KOPT-K1 (cell line): ENCODE results near the gene ARL4D.
"Not testable (repeated sequence)": the region's sequence is repeated elsewhere in the genome, so short reads cannot be mapped to it uniquely, and the experiment has no call there.

Source experiments
- H3K27ac ChIP-seq: fragments of 200-600 bp; sonication (generic); 2 replicates; pipeline ENCODE4 v1.5.1; 2016; ENCODE audit warnings: antibody characterized with exemption, mild to moderate bottlenecking, low read depth, low read length; ENCODE audit not compliant: poor library complexity, severe bottlenecking
- H3K36me3 ChIP-seq: fragments of 200-600 bp; sonication (generic); 2 replicates; pipeline ENCODE4 v1.5.1; 2017; ENCODE audit warnings: antibody characterized with exemption, mild to moderate bottlenecking, low read length, moderate library complexity; ENCODE audit not compliant: insufficient read depth
- H3K9me3 ChIP-seq: fragments of 200-600 bp; sonication (generic); 2 replicates; pipeline ENCODE4 v1.5.1; 2017; ENCODE audit warnings: antibody characterized with exemption, low read length, mild to moderate bottlenecking; ENCODE audit not compliant: insufficient read depth, poor library complexity, severe bottlenecking

ARL4D gene

GRCh38 chr17:43419375-43419882 is 20.6 kb downstream of the ARL4D start:
- not testable (repeated sequence) for H3K27ac ChIP-seq, H3K36me3 ChIP-seq

GRCh38 chr17:43423777-43424455 is 25.1 kb downstream of the ARL4D start:
- H3K9me3 ChIP-seq: no peaks in the 10 kb centered on the region
- no peaks in the 10 kb centered on the region for H3K36me3 ChIP-seq
- no peak overlapping the region for H3K27ac ChIP-seq

More at GRCh38 chr17:43419375-43419882, 20.6 kb downstream of the ARL4D start:
- not testable (repeated sequence) for H3K9me3 ChIP-seq

GRCh38 chr17:43427362-43428043 is 28.7 kb downstream of the ARL4D start:
- no peaks in the 10 kb centered on the region for H3K36me3 ChIP-seq
- H3K9me3 ChIP-seq: no peaks in the 10 kb centered on the region
- no peak overlapping the region for H3K27ac ChIP-seq

- H3K9me3 ChIP-seq: no peaks in the 10 kb centered on the region
- H3K27ac ChIP-seq: no peak overlapping the region
- H3K36me3 ChIP-seq: no peaks in the 10 kb centered on the region
These were observed 29.7 kb downstream of the ARL4D start for GRCh38 chr17:43428524-43428923.

GRCh38 chr17:43430936-43431713 is 32.3 kb downstream of the ARL4D start:
- H3K36me3 ChIP-seq: no peaks in the 10 kb centered on the region
- no peak overlapping the region for H3K27ac ChIP-seq

GRCh38 chr17:43431714-43432523 is 33.1 kb downstream of the ARL4D start:
- Histone ChIP-seq H3K9me3 (no peaks in the 10 kb centered on the region), H3K36me3 (no peaks in the 10 kb centered on the region), H3K27ac (no peak overlapping the region)

More at GRCh38 chr17:43430936-43431713, 32.3 kb downstream of the ARL4D start:
- no peaks in the 10 kb centered on the region for H3K9me3 ChIP-seq

GRCh38 chr17:43434902-43435319 is 36.1 kb downstream of the ARL4D start:
- Histone ChIP-seq H3K9me3 (no peaks in the 10 kb centered on the region), H3K27ac (no peak overlapping the region)

GRCh38 chr17:43437756-43438155 is 39.0 kb downstream of the ARL4D start:
- Histone ChIP-seq H3K27ac (no peak overlapping the region), H3K36me3 (no peaks in the 10 kb centered on the region), H3K9me3 (no peaks in the 10 kb centered on the region)

More at GRCh38 chr17:43434902-43435319, 36.1 kb downstream of the ARL4D start:
- H3K36me3 ChIP-seq: no peaks in the 10 kb centered on the region

- no peaks in the 10 kb centered on the region for H3K36me3 ChIP-seq
- no peak overlapping the region for H3K27ac ChIP-seq
- H3K9me3 ChIP-seq: no peaks in the 10 kb centered on the region
These were observed 39.8 kb downstream of the ARL4D start for GRCh38 chr17:43438626-43439025.

GRCh38 chr17:43439041-43439440 is 40.2 kb downstream of the ARL4D start:
- Histone ChIP-seq H3K27ac (no peak overlapping the region), H3K36me3 (no peaks in the 10 kb centered on the region), H3K9me3 (no peaks in the 10 kb centered on the region)

- no peaks in the 10 kb centered on the region for H3K36me3 ChIP-seq
- no peak overlapping the region for H3K27ac ChIP-seq
- H3K9me3 ChIP-seq: no peaks in the 10 kb centered on the region
These were observed 43.9 kb downstream of the ARL4D start for GRCh38 chr17:43442711-43443110.

- H3K36me3 ChIP-seq: no peaks in the 10 kb centered on the region
- H3K27ac ChIP-seq: no peak overlapping the region
- no peaks in the 10 kb centered on the region for H3K9me3 ChIP-seq
These were observed 44.6 kb downstream of the ARL4D start for GRCh38 chr17:43443381-43443780.

- Histone ChIP-seq H3K36me3 (no peaks in the 10 kb centered on the region), H3K27ac (no peak overlapping the region), H3K9me3 (no peaks in the 10 kb centered on the region)
These were observed 45.6 kb downstream of the ARL4D start for GRCh38 chr17:43444223-43445008.
